ENCODE results near the gene NR1D1.

NR1D1 gene

GRCh38 chr17:40062329-40063186, 37.8 kb downstream of the NR1D1 start, which contains the start of gene THRA:
Gene THRA (plus strand): TSS chr17:40062965. CDS start chr17:40074489, 11,524 bp downstream.
- DNase-seq (ENCODE audit: low read depth) = no peak

DNA sequence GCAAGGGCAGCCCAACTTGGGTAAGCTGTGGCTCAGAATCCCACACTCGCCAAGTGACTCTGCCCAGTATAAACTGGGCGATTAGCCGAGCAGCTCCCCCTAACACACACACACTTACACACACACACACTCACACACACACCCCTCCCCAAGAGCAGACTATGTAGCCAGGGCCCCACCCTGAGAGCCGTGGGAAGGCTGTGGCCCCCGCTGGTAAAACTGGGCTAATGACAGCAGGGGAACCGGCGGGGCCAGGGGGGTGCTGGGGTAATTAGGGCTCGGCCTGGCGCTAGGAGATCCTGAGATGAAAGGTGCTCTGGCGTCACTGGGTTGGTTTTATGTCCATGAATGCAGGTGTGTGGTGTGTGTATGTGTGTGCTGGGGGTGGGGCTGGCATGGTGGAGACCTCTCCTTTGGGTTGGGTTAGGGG, 38.8 kb downstream of the NR1D1 start:
- DNase-seq (ENCODE audit: low read depth) = no peak

GRCh38 chr17:40060887-40061608, 39.3 kb downstream of the NR1D1 start:
- DNase-seq (ENCODE audit: low read depth) = no peak

DNA sequence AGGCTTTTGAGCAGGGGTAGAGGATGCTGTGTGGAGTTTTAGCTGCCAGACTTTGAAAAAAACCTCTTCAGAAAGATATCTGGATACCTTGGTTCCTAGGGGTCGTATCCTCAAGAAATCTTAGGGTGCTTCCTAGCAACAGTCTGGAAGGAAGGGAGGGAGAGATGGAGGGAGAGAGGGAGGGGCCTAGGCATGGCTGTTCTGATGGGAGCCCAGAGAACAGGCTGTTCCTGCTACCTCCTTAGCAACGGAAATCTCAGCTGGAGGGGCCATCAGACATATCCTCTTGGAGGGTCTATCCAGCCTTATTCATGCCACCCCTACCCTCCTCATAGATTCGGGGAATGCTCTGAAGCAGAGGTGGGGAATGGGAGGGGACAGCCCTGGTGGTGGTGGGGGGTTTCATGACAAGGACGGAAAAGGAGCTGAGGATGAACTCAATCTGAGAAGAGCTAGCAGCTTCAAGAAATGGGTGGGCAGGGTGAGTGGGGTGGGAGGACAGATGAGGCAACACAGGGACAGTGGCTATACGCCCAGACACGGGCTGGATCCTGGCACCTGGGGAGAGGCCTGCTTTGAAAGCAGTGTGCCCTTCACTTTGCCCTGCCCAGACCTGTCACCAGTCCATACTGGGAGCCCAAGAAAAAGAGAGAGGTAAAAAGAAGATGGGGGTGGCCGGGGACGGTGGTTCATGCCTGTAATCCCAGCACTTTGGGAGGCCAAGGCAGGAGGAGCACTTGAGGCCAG, 40.5 kb downstream of the NR1D1 start:
- DNase-seq (ENCODE audit: low read depth) = no peak

- DNase-seq (ENCODE audit: low read depth) = no peak
Observed at GRCh38 chr17:40058865-40059264, 41.5 kb downstream of the NR1D1 start.

- no peak for DNase-seq (ENCODE audit: low read depth)
Observed at GRCh38 chr17:40058186-40058784, 42.1 kb downstream of the NR1D1 start.

DNA sequence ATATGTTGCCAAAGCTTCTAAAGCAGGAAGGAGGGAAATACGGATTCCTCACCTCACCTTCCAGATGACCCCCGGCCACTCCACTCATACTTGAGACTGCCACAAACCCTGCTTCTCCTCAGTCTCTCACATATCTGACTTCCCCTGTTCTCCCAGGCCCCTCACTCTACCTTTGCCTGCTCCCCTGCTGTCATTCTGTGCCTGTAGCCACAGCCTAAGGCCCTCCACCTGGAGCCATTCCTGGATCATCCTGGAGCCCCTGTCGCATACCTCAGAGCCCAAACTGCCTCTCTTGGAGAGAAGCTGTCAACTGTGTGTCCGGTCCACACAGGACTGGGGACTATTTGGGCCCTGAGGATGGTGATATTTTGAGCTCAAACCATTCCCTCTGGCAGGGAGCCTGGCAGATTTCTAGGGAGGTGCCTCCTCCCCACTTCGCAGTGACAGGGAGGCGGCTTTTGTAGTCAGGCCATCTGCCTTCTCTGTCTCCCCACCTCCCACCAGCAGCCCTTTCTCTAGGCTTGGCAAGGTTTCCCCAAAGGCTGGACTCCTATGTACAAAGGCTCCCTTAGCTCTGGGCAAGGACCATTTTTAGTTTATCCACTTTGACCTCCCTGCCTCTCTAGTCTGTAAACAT, 43.9 kb downstream of the NR1D1 start:
- DNase-seq (ENCODE audit: low read depth) = no peak

Data from stimulated activated CD8-positive, alpha-beta memory T cell treated with anti-CD3 and anti-CD28 coated beads, Interleukin-15, amount 100 ng/mL, for 1 hour (primary cell).